Right cardiac atrium (tissue), 5 donors: ENCODE measurements around the gene PALM3. TPM values are rescaled to one million over a fixed set of nuclear protein-coding genes. Genes with fewer than 3 reads are reported as not detected.
A peak's percentile ranks its signal among the peaks of the same experiment; 100 is the strongest.

Source experiments
- ATAC-seq, 2 donors: fragments of 200-7000 bp; cut with Tn5 transposase; one replicate each; pipeline versions ENCODE4 v1.8.0 to v1.9.1; 2020; ENCODE audit warnings: moderate library complexity in 2 of 2, mild to moderate bottlenecking in 1 of 2
- DNase-seq, 3 donors: peaks; one replicate each; pipeline ENCODE4 v3.0.0-alpha.2; 2020
- H3K27ac ChIP-seq: one replicate; pipeline ENCODE4 v1.5.1; 2013; ENCODE audit warnings: mild to moderate bottlenecking, low read length, control low read depth, moderate library complexity
- H3K27me3 ChIP-seq: one replicate; pipeline ENCODE4 v1.6.1; 2013; ENCODE audit not compliant: control insufficient read depth, insufficient read depth
- H3K4me1 ChIP-seq: one replicate; pipeline ENCODE4 v1.6.1; 2013; ENCODE audit warnings: low read length; ENCODE audit not compliant: control insufficient read depth, insufficient read depth
- H3K4me3 ChIP-seq: one replicate; pipeline ENCODE4 v1.5.1; 2013; ENCODE audit warnings: low read length, control low read depth
- H3K9me3 ChIP-seq: one replicate; pipeline ENCODE4 v1.6.1; 2013; ENCODE audit warnings: low read length; ENCODE audit not compliant: control insufficient read depth
- WGBS: extraction: QIAGEN DNeasy Blood & Tissue Kit; methylation state at CpG from one replicate; pipeline ENCODE4 v1.1.7; 2013; 5-methylcytosine and 5-hydroxymethylcytosine counted together
- intact Hi-C, 4 donors: fragments of 100-400 bp; cut with DNase I; formaldehyde crosslinking; loops; one replicate each; pipeline versions ENCODE4 v1.11.0 to v1.14.0; 2022 to 2023
- polyA plus RNA-seq: library from polyadenylated mRNA; stranded (reverse); fragments of 200-250 nt; gene quantifications from one replicate; pipeline ENCODE4 v1.2.3, GENCODE V29; 2013
- total RNA-seq, 4 donors: library from RNA; stranded (reverse); fragmentation: NEBNext Ultra II Directional; extraction: Animal tissue kit (Norgen Biotek cat#: 25700); gene quantifications; one replicate each; pipeline ENCODE4 v1.2.1, GENCODE V29; 2021
- donor health status: healthy with polysubstance abuse.
- donor health status: DM: no; HTN: yes; CAD: no.
- donor health status: DM: no; HTN: no; CAD: no.
- donor health status: DM: no; HTN: yes; CAD: no; lungs with severe emphysema.
- donor health status: DM: yes; HTN: yes; CAD: no.

Gene PALM3
- total and polyA plus RNA-seq, 5 donors: 0.38 to 0.58 (median 0.45) TPM

GRCh38 chr19:14072535-14073260 is 10.8 kb upstream of the PALM3 start, which contains the start of gene MISP3:
MISP3 (plus strand) TSS chr19:14072786; CDS start chr19:14073310, 524 bp downstream.
- DNase-seq (peak; percentile 53 to 81 (median 81)), ATAC-seq (peak; percentile 28 to 31)
- peaks cover 2% of the 10 kb centered on the region for H3K4me1 ChIP-seq
- under 1% methylated on average over 51 of the region's 51 CpGs for WGBS
- no peaks in the 10 kb centered on the region for H3K27me3 ChIP-seq
- peak within 1 kb of the TSS; percentile 84 for H3K27ac ChIP-seq
- intact Hi-C loops: loop anchor here in 3 of 4 donors (2.0 to 5.0 kb wide), 3 partner anchors 45 to 192 kb away; partner anchors contain the start of gene PRKACA (in 1 of the 3)
- H3K9me3 ChIP-seq: no peaks in the 10 kb centered on the region
- peak within 1 kb of the TSS; percentile 68 for H3K4me3 ChIP-seq

GRCh38 chr19:14070268-14071050 is 8.6 kb upstream of the PALM3 start:
- H3K9me3 ChIP-seq: no peaks in the 10 kb centered on the region
- H3K27ac ChIP-seq: no peak overlapping the region
- ATAC-seq: no peak
- 88% methylated on average over 43 of the region's 43 CpGs for WGBS
- no peak overlapping the region for H3K4me3 ChIP-seq
- intact Hi-C loops: loop anchor here in 2 of 4 donors (5.0 kb wide), 2 partner anchors 47 to 188 kb away; partner anchors contain the start of gene PRKACA (in 1 of the 2)
- H3K27me3 ChIP-seq: no peaks in the 10 kb centered on the region
- DNase-seq: peak; percentile 45 to 69 (median 68)
- H3K4me1 ChIP-seq: peaks cover 2% of the 10 kb centered on the region

GRCh38 chr19:14066134-14066533 is 4.3 kb upstream of the PALM3 start:
- H3K9me3 ChIP-seq: no peaks in the 10 kb centered on the region
- ATAC-seq (no peak), DNase-seq (no peak)
- H3K27ac ChIP-seq: no peak overlapping the region
- WGBS: 56% methylated on average over 2 of the region's 2 CpGs
- no peak overlapping the region for H3K4me3 ChIP-seq
- no peaks in the 10 kb centered on the region for H3K27me3 ChIP-seq
- no peaks in the 10 kb centered on the region for H3K4me1 ChIP-seq
- intact Hi-C loops: loop anchor here in 1 of 4 donors (5.0 kb wide), 1 partner anchor 184 kb away; no protein-coding TSS in a partner anchor

GRCh38 chr19:14063105-14063504 is 1.2 kb upstream of the PALM3 start:
- Histone ChIP-seq H3K9me3 (no peaks in the 10 kb centered on the region), H3K27ac (no peak overlapping the region), H3K27me3 (no peaks in the 10 kb centered on the region), H3K4me1 (no peaks in the 10 kb centered on the region), H3K4me3 (no peak overlapping the region)
- DNase-seq: no peak
- WGBS: 78% methylated on average over 7 of the region's 7 CpGs
- ATAC-seq: no peak
- intact Hi-C loops: no loop called here

- DNase-seq: no peak
- Histone ChIP-seq H3K27me3 (no peaks in the 10 kb centered on the region), H3K9me3 (no peaks in the 10 kb centered on the region), H3K4me3 (no peak overlapping the region), H3K27ac (no peak overlapping the region), H3K4me1 (no peaks in the 10 kb centered on the region)
- ATAC-seq: no peak
- 91% methylated on average over 5 of the region's 5 CpGs for WGBS
- intact Hi-C loops: no loop called here
Measured at GRCh38 chr19:14062558-14062855, 631 bp upstream of the PALM3 start.

GRCh38 chr19:14061081-14061749 is 661 bp downstream of the PALM3 start:
- intact Hi-C loops: no loop called here
- ATAC-seq (no peak), DNase-seq (no peak)
- Histone ChIP-seq H3K27me3 (no peaks in the 10 kb centered on the region), H3K4me1 (no peaks in the 10 kb centered on the region), H3K9me3 (no peaks in the 10 kb centered on the region), H3K27ac (no peak overlapping the region), H3K4me3 (no peak overlapping the region)
- 44% methylated on average over 9 of the region's 9 CpGs for WGBS

GRCh38 chr19:14059652-14060155 is 2.2 kb downstream of the PALM3 start:
- H3K9me3 ChIP-seq: no peaks in the 10 kb centered on the region
- 48% methylated on average over 8 of the region's 8 CpGs for WGBS
- DNase-seq: no peak
- no peaks in the 10 kb centered on the region for H3K27me3 ChIP-seq
- H3K27ac ChIP-seq: no peak overlapping the region
- no peak overlapping the region for H3K4me3 ChIP-seq
- H3K4me1 ChIP-seq: no peaks in the 10 kb centered on the region
- intact Hi-C loops: no loop called here
- ATAC-seq: no peak

- 18% methylated on average over 15 of the region's 15 CpGs for whole genome bisulfite sequencing
- Histone ChIP-seq H3K27ac (no peak overlapping the region), H3K27me3 (no peaks in the 10 kb centered on the region), H3K9me3 (no peaks in the 10 kb centered on the region), H3K4me3 (no peak overlapping the region), H3K4me1 (no peaks in the 10 kb centered on the region)
- intact Hi-C loops: no loop called here
- DNase-seq (peak in 1 of 3 donors; percentile 63), ATAC-seq (peak in 1 of 2 donors; percentile 14)
Measured at GRCh38 chr19:14059093-14059480, 2.8 kb downstream of the PALM3 start.

- no peak overlapping the region for H3K4me3 ChIP-seq
- H3K27me3 ChIP-seq: no peaks in the 10 kb centered on the region
- no peak overlapping the region for H3K27ac ChIP-seq
- intact Hi-C loops: no loop called here
- DNase-seq (no peak), ATAC-seq (no peak)
- no peaks in the 10 kb centered on the region for H3K9me3 ChIP-seq
- WGBS: 23% methylated on average over 17 of the region's 17 CpGs
- H3K4me1 ChIP-seq: no peaks in the 10 kb centered on the region
Measured at GRCh38 chr19:14058182-14059092, 3.4 kb downstream of the PALM3 start.

- no peaks in the 10 kb centered on the region for H3K27me3 ChIP-seq
- H3K27ac ChIP-seq: no peak overlapping the region
- no peaks in the 10 kb centered on the region for H3K9me3 ChIP-seq
- ATAC-seq (no peak), DNase-seq (no peak)
- no peaks in the 10 kb centered on the region for H3K4me1 ChIP-seq
- H3K4me3 ChIP-seq: peak overlapping the region; percentile 53
- 25% methylated on average over 19 of the region's 19 CpGs for WGBS
- intact Hi-C loops: no loop called here
Measured at GRCh38 chr19:14056741-14057356, 5.0 kb downstream of the PALM3 start.
